Fibroblast of peridontal ligament (primary cell): ENCODE measurements around the gene SAFB.

ENCODE experiments used
- DNase-seq: peaks from one replicate; pipeline ENCODE4 v3.0.0-alpha.2; 2010; ENCODE audit errors: extremely low read depth

Gene SAFB

GRCh38 chr19:5622465-5623396 is at the start of gene SAFB, which contains the start of gene SAFB2:
SAFB (plus strand) TSS chr19:5623083; CDS start chr19:5623206, 123 bp downstream.
SAFB2 (minus strand) TSS chr19:5622776; CDS start chr19:5622715, 61 bp downstream.
- DNase-seq: peak; percentile 99

GRCh38 chr19:5575590-5575989 is 47.3 kb upstream of the SAFB start:
- DNase-seq: no peak

- peak; percentile 45 for DNase-seq
Measured at GRCh38 chr19:5578097-5578846, 44.6 kb upstream of the SAFB start.

GRCh38 chr19:5579286-5579685 is 43.6 kb upstream of the SAFB start:
- DNase-seq: no peak

GRCh38 chr19:5579697-5580096 is 43.2 kb upstream of the SAFB start:
- no peak for DNase-seq

- DNase-seq: no peak
Measured at GRCh38 chr19:5580161-5580571, 42.7 kb upstream of the SAFB start.

GRCh38 chr19:5585461-5586299 is 37.2 kb upstream of the SAFB start:
- no peak for DNase-seq

- DNase-seq: no peak
Measured at GRCh38 chr19:5586300-5587070, 36.4 kb upstream of the SAFB start.

- DNase-seq: no peak
Measured at GRCh38 chr19:5587071-5587455, 35.8 kb upstream of the SAFB start.

- no peak for DNase-seq
Measured at GRCh38 chr19:5587661-5588060, 35.2 kb upstream of the SAFB start.

GRCh38 chr19:5588441-5588840 is 34.4 kb upstream of the SAFB start:
- no peak for DNase-seq

- no peak for DNase-seq
Measured at GRCh38 chr19:5588906-5589676, 33.8 kb upstream of the SAFB start.

GRCh38 chr19:5590151-5590864 is 32.6 kb upstream of the SAFB start:
- no peak for DNase-seq

- no peak for DNase-seq
Measured at GRCh38 chr19:5590865-5591154, 32.1 kb upstream of the SAFB start.

- no peak for DNase-seq
Measured at GRCh38 chr19:5591476-5591875, 31.4 kb upstream of the SAFB start.

- no peak for DNase-seq
Measured at GRCh38 chr19:5592531-5593342, 30.1 kb upstream of the SAFB start.

- DNase-seq: no peak
Measured at GRCh38 chr19:5593343-5594255, 29.3 kb upstream of the SAFB start.

- DNase-seq: no peak
Measured at GRCh38 chr19:5594521-5594950, 28.3 kb upstream of the SAFB start.
